ENCODE results near the gene NCAM1.

DNA sequence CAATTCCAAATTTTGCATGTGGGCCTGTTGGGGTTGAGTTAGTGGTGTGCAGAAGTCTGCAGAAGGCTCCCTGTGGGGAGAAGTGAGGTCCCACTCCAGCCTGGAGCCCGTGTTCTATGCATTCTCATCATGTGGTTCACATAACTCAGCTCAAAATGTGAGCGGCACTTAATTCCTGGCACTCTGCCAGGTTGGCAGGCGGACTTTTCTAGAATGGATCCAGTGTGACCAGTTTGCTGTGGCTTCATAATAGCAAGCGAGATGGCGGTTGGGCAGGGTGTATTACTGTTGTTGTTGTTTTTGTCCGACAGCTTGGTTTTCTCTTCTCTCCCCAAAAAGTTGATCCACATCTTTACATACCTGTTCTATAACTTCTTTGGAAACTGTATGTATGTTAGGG is 206.4 kb downstream of the NCAM1 start:
- TF ChIP-seq, protein P1, sequence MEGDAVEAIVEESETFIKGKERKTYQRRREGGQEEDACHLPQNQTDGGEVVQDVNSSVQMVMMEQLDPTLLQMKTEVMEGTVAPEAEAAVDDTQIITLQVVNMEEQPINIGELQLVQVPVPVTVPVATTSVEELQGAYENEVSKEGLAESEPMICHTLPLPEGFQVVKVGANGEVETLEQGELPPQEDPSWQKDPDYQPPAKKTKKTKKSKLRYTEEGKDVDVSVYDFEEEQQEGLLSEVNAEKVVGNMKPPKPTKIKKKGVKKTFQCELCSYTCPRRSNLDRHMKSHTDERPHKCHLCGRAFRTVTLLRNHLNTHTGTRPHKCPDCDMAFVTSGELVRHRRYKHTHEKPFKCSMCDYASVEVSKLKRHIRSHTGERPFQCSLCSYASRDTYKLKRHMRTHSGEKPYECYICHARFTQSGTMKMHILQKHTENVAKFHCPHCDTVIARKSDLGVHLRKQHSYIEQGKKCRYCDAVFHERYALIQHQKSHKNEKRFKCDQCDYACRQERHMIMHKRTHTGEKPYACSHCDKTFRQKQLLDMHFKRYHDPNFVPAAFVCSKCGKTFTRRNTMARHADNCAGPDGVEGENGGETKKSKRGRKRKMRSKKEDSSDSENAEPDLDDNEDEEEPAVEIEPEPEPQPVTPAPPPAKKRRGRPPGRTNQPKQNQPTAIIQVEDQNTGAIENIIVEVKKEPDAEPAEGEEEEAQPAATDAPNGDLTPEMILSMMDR (IDR thresholded peaks at IDR 0.05) = no peak
- no peak for TF ChIP-seq POLR2AphosphoS5 (IDR thresholded peaks at IDR 0.05; ENCODE audit: insufficient read depth in 1 of 2, low read depth in 1 of 2)
- no peak for TF ChIP-seq POLR2A (IDR thresholded peaks at IDR 0.05)

Data from vagina (tissue), 2 donors.